ENCODE results near the gene CDC42BPB.

Gene CDC42BPB

DNA sequence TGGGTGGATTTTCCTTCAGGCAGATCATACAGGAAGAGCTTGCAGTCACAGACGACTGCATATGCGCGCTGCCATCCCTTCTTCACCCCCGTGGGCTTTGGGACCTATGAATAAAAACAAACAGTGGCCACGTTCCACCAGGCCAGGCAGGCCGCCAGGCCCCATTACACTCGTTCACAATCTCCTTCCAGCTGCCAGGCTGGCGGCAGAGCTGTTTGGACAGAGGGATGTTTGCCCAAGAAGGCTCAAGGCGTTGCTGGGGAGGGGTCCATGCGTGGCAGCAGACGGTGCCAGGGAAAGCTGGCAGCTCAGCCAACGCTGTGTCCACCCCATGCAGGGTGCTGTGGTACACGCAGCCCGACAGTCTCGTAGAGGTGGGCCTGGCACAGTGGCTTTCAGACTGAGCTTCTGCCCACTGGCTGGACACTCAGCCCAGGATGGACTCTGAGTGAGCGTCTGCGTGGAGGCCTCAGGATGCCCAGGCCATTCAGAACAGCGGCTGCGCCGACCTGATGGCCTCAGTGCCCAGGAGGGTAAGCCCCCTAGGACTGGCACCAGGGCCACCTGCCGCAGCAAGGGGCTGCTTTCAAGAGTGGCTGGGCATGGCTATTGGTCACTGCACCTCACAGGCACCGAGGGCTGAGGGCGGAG lies 107.4 kb downstream of the CDC42BPB start:
- peak overlapping the region; percentile 82 for H3K27ac ChIP-seq
- TF ChIP-seq, protein P1, sequence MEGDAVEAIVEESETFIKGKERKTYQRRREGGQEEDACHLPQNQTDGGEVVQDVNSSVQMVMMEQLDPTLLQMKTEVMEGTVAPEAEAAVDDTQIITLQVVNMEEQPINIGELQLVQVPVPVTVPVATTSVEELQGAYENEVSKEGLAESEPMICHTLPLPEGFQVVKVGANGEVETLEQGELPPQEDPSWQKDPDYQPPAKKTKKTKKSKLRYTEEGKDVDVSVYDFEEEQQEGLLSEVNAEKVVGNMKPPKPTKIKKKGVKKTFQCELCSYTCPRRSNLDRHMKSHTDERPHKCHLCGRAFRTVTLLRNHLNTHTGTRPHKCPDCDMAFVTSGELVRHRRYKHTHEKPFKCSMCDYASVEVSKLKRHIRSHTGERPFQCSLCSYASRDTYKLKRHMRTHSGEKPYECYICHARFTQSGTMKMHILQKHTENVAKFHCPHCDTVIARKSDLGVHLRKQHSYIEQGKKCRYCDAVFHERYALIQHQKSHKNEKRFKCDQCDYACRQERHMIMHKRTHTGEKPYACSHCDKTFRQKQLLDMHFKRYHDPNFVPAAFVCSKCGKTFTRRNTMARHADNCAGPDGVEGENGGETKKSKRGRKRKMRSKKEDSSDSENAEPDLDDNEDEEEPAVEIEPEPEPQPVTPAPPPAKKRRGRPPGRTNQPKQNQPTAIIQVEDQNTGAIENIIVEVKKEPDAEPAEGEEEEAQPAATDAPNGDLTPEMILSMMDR (conservative IDR thresholded peaks at IDR 0.05): no peak

DNA sequence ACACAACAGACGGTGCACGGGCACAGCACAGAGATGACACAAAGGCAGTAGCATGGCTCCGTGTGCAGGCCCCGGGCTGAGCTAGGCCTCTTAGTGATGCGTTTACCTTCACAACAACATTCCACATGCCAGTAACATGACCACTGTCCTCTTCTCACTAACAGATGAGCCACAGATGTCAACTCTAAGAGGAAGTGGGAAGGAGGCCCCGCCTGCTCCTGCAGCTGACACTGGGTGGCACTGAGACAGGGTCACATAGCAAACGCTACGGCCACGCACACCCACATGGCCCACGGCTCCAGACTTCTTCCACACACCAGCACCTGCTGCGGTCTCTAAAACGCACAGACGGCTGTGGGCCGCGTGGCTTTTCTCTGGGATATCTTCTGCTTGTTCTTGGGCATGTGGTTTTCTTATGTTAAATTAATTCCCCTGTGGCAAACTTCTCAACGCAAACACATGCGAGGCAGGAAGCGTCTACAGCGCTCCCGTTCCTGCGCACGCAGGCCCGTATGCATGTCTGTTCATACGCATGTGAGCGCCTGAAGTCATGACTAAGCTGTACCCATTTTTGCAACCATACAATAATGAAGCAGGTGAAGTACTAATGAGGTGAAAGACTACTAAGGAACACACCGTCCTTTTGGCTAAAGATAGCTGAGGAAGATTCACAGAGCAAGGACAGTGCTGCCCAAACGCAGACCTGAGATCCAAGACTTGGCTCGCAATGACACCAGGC lies 108.1 kb downstream of the CDC42BPB start:
- TF ChIP-seq, protein P1 (conservative IDR thresholded peaks at IDR 0.05): no peak
- peak overlapping the region; percentile 82 for H3K27ac ChIP-seq

GRCh38 chr14:102948698-102949061 lies 108.7 kb downstream of the CDC42BPB start:
- TF ChIP-seq, protein P1 (conservative IDR thresholded peaks at IDR 0.05): no peak
- H3K27ac ChIP-seq: peak overlapping the region; percentile 82

DNA sequence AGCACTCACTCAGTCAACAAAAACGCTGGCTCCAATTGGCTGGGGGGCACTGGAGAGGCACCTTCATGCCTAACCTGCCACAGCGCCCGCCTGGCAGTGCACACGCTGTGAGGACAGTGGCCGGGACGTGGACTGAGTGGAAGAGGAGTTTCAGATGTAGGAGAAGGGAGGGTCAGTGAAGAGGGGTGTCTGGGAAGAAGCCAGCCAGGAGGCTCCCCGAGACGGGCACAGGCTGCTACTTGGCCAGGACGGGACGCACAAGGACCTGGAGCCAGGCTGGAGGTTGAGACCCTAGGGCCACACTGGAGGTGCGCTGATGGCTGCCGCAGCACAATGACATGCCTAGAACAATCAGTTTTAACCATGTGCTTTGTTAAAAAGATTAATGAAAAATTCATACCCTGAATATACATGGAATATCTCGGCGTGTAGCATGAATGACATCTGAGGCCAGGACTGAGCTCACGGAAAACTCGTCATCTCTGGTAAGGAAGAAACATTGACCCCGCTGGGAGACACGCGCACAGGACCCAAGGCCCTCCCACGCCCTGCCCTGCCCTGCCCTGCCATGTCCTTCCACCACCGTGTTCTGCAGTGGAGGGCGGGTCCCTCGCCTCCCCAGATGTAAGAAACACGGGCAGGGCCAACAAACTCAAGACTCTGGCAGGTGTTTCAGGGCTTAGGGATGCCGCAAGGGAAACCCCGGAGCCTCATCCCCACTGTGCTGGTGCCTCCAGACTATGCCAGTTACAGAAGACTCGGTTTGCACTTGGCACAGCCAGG lies 109.8 kb downstream of the CDC42BPB start:
- TF ChIP-seq, protein P1 (conservative IDR thresholded peaks at IDR 0.05): no peak
- H3K27ac ChIP-seq: peak overlapping the region; percentile 28

GRCh38 chr14:102945346-102946130 lies 111.8 kb downstream of the CDC42BPB start:
- TF ChIP-seq, protein P1 (conservative IDR thresholded peaks at IDR 0.05): no peak
- no peak overlapping the region for H3K27ac ChIP-seq

- H3K27ac ChIP-seq: no peak overlapping the region
- TF ChIP-seq, protein P1 (conservative IDR thresholded peaks at IDR 0.05): no peak
These were observed 112.7 kb downstream of the CDC42BPB start for GRCh38 chr14:102944448-102945330.
